Gastroesophageal sphincter (tissue), 3 donors: ENCODE data around the gene MTR.

Source experiments
- POLR2AphosphoS5 ChIP-seq: sonication (generic); formaldehyde crosslinking; IDR thresholded peaks from one replicate; pipeline ENCODE4 v1.6.1; 2017; ENCODE audit warnings: antibody characterized with exemption
- TF ChIP-seq, protein P1 (sequence below), 4 experiments: fragments of 200-600 bp in 2 of 4; fragments of 450-650 bp in 2 of 4; sonication (generic) in 1 of 4; IDR thresholded peaks; one replicate each; pipeline ENCODE4 v1.5.1; 2017 to 2019; ENCODE audit warnings: antibody characterized with exemption in 4 of 4, mild to moderate bottlenecking in 2 of 4, moderate library complexity in 2 of 4

GRCh38 chr1:236854605-236854983, 59.5 kb downstream of the MTR start:
- TF ChIP-seq, protein P1, sequence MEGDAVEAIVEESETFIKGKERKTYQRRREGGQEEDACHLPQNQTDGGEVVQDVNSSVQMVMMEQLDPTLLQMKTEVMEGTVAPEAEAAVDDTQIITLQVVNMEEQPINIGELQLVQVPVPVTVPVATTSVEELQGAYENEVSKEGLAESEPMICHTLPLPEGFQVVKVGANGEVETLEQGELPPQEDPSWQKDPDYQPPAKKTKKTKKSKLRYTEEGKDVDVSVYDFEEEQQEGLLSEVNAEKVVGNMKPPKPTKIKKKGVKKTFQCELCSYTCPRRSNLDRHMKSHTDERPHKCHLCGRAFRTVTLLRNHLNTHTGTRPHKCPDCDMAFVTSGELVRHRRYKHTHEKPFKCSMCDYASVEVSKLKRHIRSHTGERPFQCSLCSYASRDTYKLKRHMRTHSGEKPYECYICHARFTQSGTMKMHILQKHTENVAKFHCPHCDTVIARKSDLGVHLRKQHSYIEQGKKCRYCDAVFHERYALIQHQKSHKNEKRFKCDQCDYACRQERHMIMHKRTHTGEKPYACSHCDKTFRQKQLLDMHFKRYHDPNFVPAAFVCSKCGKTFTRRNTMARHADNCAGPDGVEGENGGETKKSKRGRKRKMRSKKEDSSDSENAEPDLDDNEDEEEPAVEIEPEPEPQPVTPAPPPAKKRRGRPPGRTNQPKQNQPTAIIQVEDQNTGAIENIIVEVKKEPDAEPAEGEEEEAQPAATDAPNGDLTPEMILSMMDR (IDR thresholded peaks at IDR 0.05): no peak
- TF ChIP-seq POLR2AphosphoS5: no peak
